Heart left ventricle (tissue), 16 donors: ENCODE results near the gene DRD1. TPM values are rescaled to one million over a fixed set of nuclear protein-coding genes. Genes with fewer than 3 reads are reported as not detected.

ENCODE experiments used
- ATAC-seq, 4 donors: fragments of 200-7000 bp; cut with Tn5 transposase; one replicate each; pipeline ENCODE4 v1.9.1; 2020 to 2022; ENCODE audit warnings: moderate library complexity in 4 of 4, mild to moderate bottlenecking in 3 of 4, moderate number of reproducible peaks in 1 of 4
- DNase-seq, 5 donors: peaks; one replicate each; pipeline ENCODE4 v3.0.0-alpha.2; 2020
- H3K27ac ChIP-seq, 12 donors: fragments of 200-600 bp; sonication (generic) in 4 of 12; one replicate each; pipeline versions ENCODE4 v1.5.0 to v1.8.0; 2016 to 2022; ENCODE audit warnings: mild to moderate bottlenecking in 2 of 12
- H3K27me3 ChIP-seq, 9 donors: fragments of 200-600 bp; sonication (generic) in 2 of 9; one replicate each; pipeline versions ENCODE4 v1.5.1 to v1.8.0; 2016 to 2022; ENCODE audit warnings: mild to moderate bottlenecking in 3 of 9
- H3K36me3 ChIP-seq, 9 donors: fragments of 200-600 bp; sonication (generic) in 2 of 9; one replicate each; pipeline versions ENCODE4 v1.5.0 to v1.8.0; 2018 to 2022; ENCODE audit warnings: mild to moderate bottlenecking in 2 of 9
- H3K4me1 ChIP-seq, 12 donors: fragments of 200-600 bp; sonication (generic) in 4 of 12; one replicate each; pipeline versions ENCODE4 v1.5.0 to v1.8.0; 2016 to 2022; ENCODE audit warnings: mild to moderate bottlenecking in 3 of 12
- H3K4me3 ChIP-seq, 12 donors: fragments of 200-600 bp; sonication (generic) in 4 of 12; one replicate each; pipeline versions ENCODE4 v1.5.0 to v1.8.0; 2017 to 2022; ENCODE audit warnings: mild to moderate bottlenecking in 9 of 12, moderate library complexity in 4 of 12
- H3K9me3 ChIP-seq, 12 donors: fragments of 200-600 bp; sonication (generic) in 4 of 12; one replicate each; pipeline versions ENCODE4 v1.5.0 to v1.8.0; 2016 to 2022; ENCODE audit warnings: mild to moderate bottlenecking in 1 of 12
- CTCF ChIP-seq, 12 donors: fragments of 200-600 bp; sonication (generic) in 4 of 12; IDR thresholded peaks; one replicate each; pipeline versions ENCODE4 v1.5.0 to v1.8.0; 2018 to 2022; ENCODE audit warnings: antibody characterized with exemption in 12 of 12, mild to moderate bottlenecking in 5 of 12
- POLR2A ChIP-seq, 2 donors: fragments of 450-650 bp; IDR thresholded peaks; one replicate each; pipeline ENCODE4 v1.6.1; 2017; ENCODE audit warnings: antibody characterized with exemption in 2 of 2, mild to moderate bottlenecking in 2 of 2, moderate library complexity in 2 of 2
- WGBS, 4 donors: extraction: QIAGEN DNeasy Blood & Tissue Kit in 2 of 4; methylation state at CpG; one replicate each; pipeline versions ENCODE4 v1.1.5 to v1.1.7; 2013 to 2018; 5-methylcytosine and 5-hydroxymethylcytosine counted together
- intact Hi-C, 10 donors: fragments of 100-400 bp; cut with DNase I; formaldehyde crosslinking; loops; one replicate each; pipeline versions ENCODE4 v1.11.1 to v1.14.2; 2022
- polyA plus RNA-seq, 2 donors: library from polyadenylated mRNA; stranded (reverse); fragments of 200-250 nt; gene quantifications; one replicate each; pipeline ENCODE4 v1.2.3, GENCODE V29; 2013
- total RNA-seq, 9 donors: library from RNA; depleted of rRNA in 2 of 9; stranded (reverse); fragments of >200 nt in 2 of 9; fragmentation: NEBNext Ultra II Directional in 3 of 9; extraction: Animal tissue kit (Norgen Biotek cat#: 25700) in 3 of 9; gene quantifications; one replicate each; pipeline versions ENCODE4 v1.1.0 to v1.2.4, GENCODE V29; 2016 to 2023
- donor health status: ischemic (EF 13 %, LVEDD 7.1; RV severe dilation, severe dysfunction).
- donor health status: healthy with polysubstance abuse.
- donor health status: DM: no; HTN: yes; CAD: no.
- donor health status: DM: no; HTN: no; CAD: no.
- donor health status: ischemic (EF 25% LVEDD 6.9; RV normal size, moderate dysfunction).
- donor health status: ischemic (EF 25% LVEDD 5.7; RV mildly dilated, moderate dysfunction).
- donor health status: healthy.
- donor health status: DM: yes; HTN: yes; CAD: no.
- donor health status: ischemic (EF 35%, LVEDD 5.7; RV mildly dilated, moderate dysfunction).
- donor health status: nonischemic (EF 11% LVEDD 7.7; RV severe dilation, severe dysfunction).
- donor health status: DM: yes; HTN: yes; CAD: no.
- donor health status: PGD.
- donor health status: ischemic (EF 29% LVEDD 5.4; RV normal size, mild dysfunction).
- donor health status: nonischemic (EF 23%, LVEDD 6.1; RV moderate dilation, normal function).

DRD1 gene
- total and polyA plus RNA-seq, 11 donors: 0.07 to 0.11 (median 0.10) TPM; not detected in 8

GRCh38 chr5:175484829-175485228 lies 40.8 kb upstream of the DRD1 start:
- intact Hi-C loops: no loop called here
- H3K4me1 ChIP-seq: peaks cover 0 to 15% (median 6%) of the 10 kb centered on the region in 12 donors
- peaks cover 0 to 51% (median 3%) of the 10 kb centered on the region in 9 donors for H3K36me3 ChIP-seq
- no peaks in the 10 kb centered on the region for H3K9me3 ChIP-seq
- no peak overlapping the region for H3K27ac ChIP-seq
- DNase-seq: no peak
- ATAC-seq: no peak
- TF ChIP-seq POLR2A (IDR thresholded peaks at IDR 0.05) (no peak), CTCF (IDR thresholded peaks at IDR 0.05) (no peak)
- no peaks in the 10 kb centered on the region for H3K27me3 ChIP-seq
- no peak overlapping the region for H3K4me3 ChIP-seq
- 94 to 99% (median 98%) methylated on average over 4 of the region's 4 CpGs for WGBS, 4 donors

GRCh38 chr5:175484322-175484721 lies 40.3 kb upstream of the DRD1 start:
- Histone ChIP-seq H3K4me3 (no peak overlapping the region), H3K9me3 (no peaks in the 10 kb centered on the region), H3K27ac (no peak overlapping the region), H3K36me3 (peaks cover 0 to 46% (median 3%) of the 10 kb centered on the region in 9 donors), H3K4me1 (peaks cover 0 to 20% (median 11%) of the 10 kb centered on the region in 12 donors), H3K27me3 (no peaks in the 10 kb centered on the region)
- DNase-seq: no peak
- intact Hi-C loops: no loop called here
- peak in 1 of 4 donors; percentile 20 for ATAC-seq
- TF ChIP-seq POLR2A (IDR thresholded peaks at IDR 0.05) (no peak), CTCF (IDR thresholded peaks at IDR 0.05) (no peak)
- WGBS, 4 donors: 97 to 99% (median 97%) methylated on average over 26 of the region's 26 CpGs

- 94 to 95% (median 94%) methylated on average over 8 of the region's 8 CpGs for WGBS, 4 donors
- intact Hi-C loops: no loop called here
- peaks cover 0 to 25% (median 12%) of the 10 kb centered on the region in 12 donors for H3K4me1 ChIP-seq
- H3K4me3 ChIP-seq: no peak overlapping the region
- no peaks in the 10 kb centered on the region for H3K9me3 ChIP-seq
- H3K36me3 ChIP-seq: peaks cover 0 to 42% (median 3%) of the 10 kb centered on the region in 9 donors
- TF ChIP-seq CTCF (IDR thresholded peaks at IDR 0.05) (no peak), POLR2A (IDR thresholded peaks at IDR 0.05) (no peak)
- H3K27ac ChIP-seq: no peak overlapping the region
- no peak for ATAC-seq
- no peak for DNase-seq
- no peaks in the 10 kb centered on the region for H3K27me3 ChIP-seq
Observed at GRCh38 chr5:175483337-175483736, 39.4 kb upstream of the DRD1 start.

GRCh38 chr5:175479125-175479881 lies 35.3 kb upstream of the DRD1 start:
- intact Hi-C loops: no loop called here
- H3K36me3 ChIP-seq: peaks cover 0 to 23% (median 3%) of the 10 kb centered on the region in 9 donors
- peak in 3 of 4 donors; percentile 5 to 38 (median 38) for ATAC-seq
- peak overlapping the region; percentile 67 to 97 (median 82) for H3K4me3 ChIP-seq
- no peaks in the 10 kb centered on the region for H3K27me3 ChIP-seq
- TF ChIP-seq POLR2A (IDR thresholded peaks at IDR 0.05) (no peak), CTCF (IDR thresholded peaks at IDR 0.05) (no peak)
- peaks cover 0 to 25% (median 15%) of the 10 kb centered on the region in 12 donors for H3K4me1 ChIP-seq
- H3K27ac ChIP-seq: peak overlapping the region; percentile 11 to 88 (median 79)
- H3K9me3 ChIP-seq: no peaks in the 10 kb centered on the region
- DNase-seq: no peak
- WGBS, 4 donors: 33 to 41% (median 36%) methylated on average over 13 of the region's 13 CpGs
